Esophagus mucosa (tissue), 1 donor: Measurements from ENCODE around the gene EFNA5. TPM values are rescaled to one million over a fixed set of nuclear protein-coding genes. Genes with fewer than 3 reads are reported as not detected.
"Not testable (repeated sequence)": the region's sequence is repeated elsewhere in the genome, so short reads cannot be mapped to it uniquely, and the experiment has no call there.

Source experiments
- ATAC-seq: fragments of 200-7000 bp; cut with Tn5 transposase; one replicate; pipeline ENCODE4 v1.9.1; 2020
- total RNA-seq: library from RNA; stranded (reverse); gene quantifications from one replicate; pipeline ENCODE4 v1.2.4, GENCODE V29; 2023
- donor health status: DM: yes; HTN: yes; CAD: no.

EFNA5 gene
- total RNA-seq, 1 donor from 2014 or later, result 29.7 TPM

GRCh38 chr5:107359033-107359915, 311.5 kb downstream of the EFNA5 start:
- ATAC-seq, result no peak

- ATAC-seq, result no peak
Measured at GRCh38 chr5:107356891-107357290, 313.8 kb downstream of the EFNA5 start.

- no peak for ATAC-seq
Measured at GRCh38 chr5:107352576-107352975, 318.2 kb downstream of the EFNA5 start.

- not testable (repeated sequence) for ATAC-seq
Measured at GRCh38 chr5:107346580-107346979, 324.2 kb downstream of the EFNA5 start.

GRCh38 chr5:107342371-107342770, 328.4 kb downstream of the EFNA5 start:
- no peak for ATAC-seq

- ATAC-seq, result no peak
Measured at GRCh38 chr5:107341376-107342084, 329.2 kb downstream of the EFNA5 start.

GRCh38 chr5:107340631-107341030, 330.1 kb downstream of the EFNA5 start:
- peak; percentile 90 for ATAC-seq

- no peak for ATAC-seq
Measured at GRCh38 chr5:107338335-107338734, 332.4 kb downstream of the EFNA5 start.

GRCh38 chr5:107337281-107337680, 333.5 kb downstream of the EFNA5 start:
- ATAC-seq, result peak; percentile 100

- peak; percentile 44 for ATAC-seq
Measured at GRCh38 chr5:107331882-107332281, 338.9 kb downstream of the EFNA5 start.

GRCh38 chr5:107331312-107331711, 339.4 kb downstream of the EFNA5 start:
- no peak for ATAC-seq

GRCh38 chr5:107330903-107331302, 339.8 kb downstream of the EFNA5 start:
- ATAC-seq, result no peak

- ATAC-seq, result no peak
Measured at GRCh38 chr5:107329850-107330249, 340.9 kb downstream of the EFNA5 start.
